OCI-LY1 (cell line): Measurements from ENCODE around the gene LEF1.

Experiments
- EZH2 ChIP-seq: fragments of 200-600 bp; sonication (generic), shearing (Covaris generic); IDR thresholded peaks from 2 replicates; pipeline ENCODE4 v1.8.0; 2017; ENCODE audit warnings: borderline replicate concordance, mixed run types, mild to moderate bottlenecking, antibody characterized with exemption, low read length, moderate library complexity, mixed read lengths
- TF ChIP-seq, protein P1 (sequence below): fragments of 200-600 bp; sonication (generic), shearing (Covaris generic); IDR thresholded peaks from 2 replicates; pipeline ENCODE4 v1.5.1; 2017; ENCODE audit warnings: mild to moderate bottlenecking, antibody characterized with exemption, low read length, moderate library complexity, mixed read lengths

DNA sequence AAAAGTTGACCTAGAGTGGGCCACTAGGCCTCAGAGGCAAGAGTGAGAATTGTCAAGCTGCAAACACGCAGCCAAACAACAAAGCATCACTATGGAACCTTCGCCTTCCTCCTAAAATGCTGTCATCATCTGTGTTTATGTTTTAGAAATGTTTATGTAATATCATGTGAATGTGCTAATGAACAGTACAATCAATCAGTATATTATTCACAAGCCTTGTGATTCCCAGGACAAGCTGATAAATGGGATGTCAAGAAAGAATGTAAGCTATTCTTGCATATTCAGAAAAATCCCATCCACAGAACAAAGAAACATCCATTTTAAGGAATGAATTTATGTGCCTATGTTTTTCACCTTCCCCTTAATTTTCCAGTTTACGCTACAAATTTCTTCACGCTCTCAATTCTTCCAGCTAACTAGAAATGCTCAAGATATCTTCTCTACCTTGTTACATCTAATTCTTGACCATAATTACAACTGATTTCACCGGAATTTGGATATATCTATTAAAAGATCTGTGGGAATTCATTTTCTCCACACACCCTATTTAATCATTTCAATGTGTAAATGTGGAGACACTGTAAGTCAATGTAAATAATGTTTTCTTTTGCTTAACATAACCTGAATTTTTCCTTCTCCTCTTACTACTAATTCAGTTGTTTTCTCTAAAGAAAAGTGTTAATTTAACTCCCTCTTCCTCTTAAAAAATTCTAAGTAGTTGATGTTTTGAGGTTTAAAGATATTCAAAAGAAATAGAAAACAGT lies 65.5 kb downstream of the LEF1 start:
- TF ChIP-seq, protein P1, sequence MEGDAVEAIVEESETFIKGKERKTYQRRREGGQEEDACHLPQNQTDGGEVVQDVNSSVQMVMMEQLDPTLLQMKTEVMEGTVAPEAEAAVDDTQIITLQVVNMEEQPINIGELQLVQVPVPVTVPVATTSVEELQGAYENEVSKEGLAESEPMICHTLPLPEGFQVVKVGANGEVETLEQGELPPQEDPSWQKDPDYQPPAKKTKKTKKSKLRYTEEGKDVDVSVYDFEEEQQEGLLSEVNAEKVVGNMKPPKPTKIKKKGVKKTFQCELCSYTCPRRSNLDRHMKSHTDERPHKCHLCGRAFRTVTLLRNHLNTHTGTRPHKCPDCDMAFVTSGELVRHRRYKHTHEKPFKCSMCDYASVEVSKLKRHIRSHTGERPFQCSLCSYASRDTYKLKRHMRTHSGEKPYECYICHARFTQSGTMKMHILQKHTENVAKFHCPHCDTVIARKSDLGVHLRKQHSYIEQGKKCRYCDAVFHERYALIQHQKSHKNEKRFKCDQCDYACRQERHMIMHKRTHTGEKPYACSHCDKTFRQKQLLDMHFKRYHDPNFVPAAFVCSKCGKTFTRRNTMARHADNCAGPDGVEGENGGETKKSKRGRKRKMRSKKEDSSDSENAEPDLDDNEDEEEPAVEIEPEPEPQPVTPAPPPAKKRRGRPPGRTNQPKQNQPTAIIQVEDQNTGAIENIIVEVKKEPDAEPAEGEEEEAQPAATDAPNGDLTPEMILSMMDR, result no peak
- TF ChIP-seq EZH2, result no peak
